ENCODE results near the gene BCL11A.

- TF ChIP-seq ZNF565 (CRISPR knock-in tag; conservative IDR thresholded peaks at IDR 0.05; ENCODE audit: low read depth) = no peak
- no peak for TF ChIP-seq ISL1 (CRISPR knock-in tag; IDR thresholded peaks at IDR 0.05)
- TF ChIP-seq ESRRG (CRISPR knock-in tag; IDR thresholded peaks at IDR 0.05) = no peak
- no peak for TF ChIP-seq ZFP3 (CRISPR knock-in tag; IDR thresholded peaks at IDR 0.05)
- TF ChIP-seq CSDC2 (CRISPR knock-in tag; IDR thresholded peaks at IDR 0.05) = no peak
- TF ChIP-seq ZFP30 (CRISPR knock-in tag; IDR thresholded peaks at IDR 0.05) = no peak
- TF ChIP-seq RARB (CRISPR knock-in tag; IDR thresholded peaks at IDR 0.05) = no peak
- no peak for TF ChIP-seq CREB5 (CRISPR knock-in tag; IDR thresholded peaks at IDR 0.05; ENCODE audit: low read depth)
Measured at GRCh38 chr2:60540074-60540473, 13.4 kb downstream of the BCL11A start.

Measured in SK-N-SH treated with all-trans-retinoic acid at 6 μM for 48 hours (cell line).